AG09319 (cell line): ENCODE measurements around the gene MYO5B.

Experiments
- DNase-seq: peaks from one replicate; pipeline ENCODE4 v3.0.0-alpha.2; 2010; ENCODE audit warnings: low read depth; ENCODE audit errors: extremely low read depth
- TF ChIP-seq, protein P1 (sequence below): IDR thresholded peaks from 2 replicates; pipeline ENCODE4 v1.5.1; 2011; ENCODE audit warnings: low read depth, mild to moderate bottlenecking, inconsistent platforms, low read length, moderate library complexity

Gene MYO5B

GRCh38 chr18:50069422-50069821 lies 125.5 kb downstream of the MYO5B start:
- no peak for DNase-seq
- TF ChIP-seq, protein P1, sequence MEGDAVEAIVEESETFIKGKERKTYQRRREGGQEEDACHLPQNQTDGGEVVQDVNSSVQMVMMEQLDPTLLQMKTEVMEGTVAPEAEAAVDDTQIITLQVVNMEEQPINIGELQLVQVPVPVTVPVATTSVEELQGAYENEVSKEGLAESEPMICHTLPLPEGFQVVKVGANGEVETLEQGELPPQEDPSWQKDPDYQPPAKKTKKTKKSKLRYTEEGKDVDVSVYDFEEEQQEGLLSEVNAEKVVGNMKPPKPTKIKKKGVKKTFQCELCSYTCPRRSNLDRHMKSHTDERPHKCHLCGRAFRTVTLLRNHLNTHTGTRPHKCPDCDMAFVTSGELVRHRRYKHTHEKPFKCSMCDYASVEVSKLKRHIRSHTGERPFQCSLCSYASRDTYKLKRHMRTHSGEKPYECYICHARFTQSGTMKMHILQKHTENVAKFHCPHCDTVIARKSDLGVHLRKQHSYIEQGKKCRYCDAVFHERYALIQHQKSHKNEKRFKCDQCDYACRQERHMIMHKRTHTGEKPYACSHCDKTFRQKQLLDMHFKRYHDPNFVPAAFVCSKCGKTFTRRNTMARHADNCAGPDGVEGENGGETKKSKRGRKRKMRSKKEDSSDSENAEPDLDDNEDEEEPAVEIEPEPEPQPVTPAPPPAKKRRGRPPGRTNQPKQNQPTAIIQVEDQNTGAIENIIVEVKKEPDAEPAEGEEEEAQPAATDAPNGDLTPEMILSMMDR: no peak

GRCh38 chr18:50065527-50065926 lies 129.4 kb downstream of the MYO5B start:
- no peak for DNase-seq
- TF ChIP-seq, protein P1: no peak

- no peak for DNase-seq
These were observed 129.9 kb downstream of the MYO5B start for GRCh38 chr18:50065039-50065438.

DNA sequence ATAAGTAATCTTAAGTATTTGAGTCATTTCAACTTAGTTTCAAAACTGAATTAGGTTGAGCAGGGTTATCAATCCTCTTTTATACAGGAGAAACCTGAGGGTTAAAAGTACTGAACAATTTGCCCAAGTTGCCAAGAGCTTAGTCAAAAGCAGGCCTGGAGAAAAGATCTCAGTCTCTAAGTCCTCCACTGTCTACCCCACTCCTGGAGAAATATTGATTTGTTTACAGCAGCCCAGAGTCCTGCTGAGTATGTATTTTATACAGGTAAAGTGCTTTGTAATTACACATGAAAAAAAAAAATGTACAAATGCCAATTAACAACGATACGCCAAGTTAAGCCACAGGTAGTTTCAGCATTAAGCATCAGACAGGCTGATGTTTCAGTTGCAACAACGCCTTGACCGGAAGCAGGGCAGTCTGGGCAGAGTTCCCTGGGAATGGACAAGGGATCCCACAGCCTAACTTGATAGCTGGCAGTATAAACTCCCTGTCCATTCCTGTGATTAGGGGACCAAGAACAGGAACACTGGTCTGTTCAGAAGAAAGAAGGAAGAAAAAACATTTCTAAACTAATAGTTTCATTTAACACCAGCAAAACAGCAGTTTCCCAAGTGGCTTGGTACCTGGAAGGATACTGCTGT lies 132.9 kb downstream of the MYO5B start:
- DNase-seq: no peak
- TF ChIP-seq, protein P1: no peak

More at GRCh38 chr18:50065039-50065438, 129.9 kb downstream of the MYO5B start:
- TF ChIP-seq, protein P1: no peak

GRCh38 chr18:50060822-50061221 lies 134.1 kb downstream of the MYO5B start:
- no peak for DNase-seq
- TF ChIP-seq, protein P1: no peak

DNA sequence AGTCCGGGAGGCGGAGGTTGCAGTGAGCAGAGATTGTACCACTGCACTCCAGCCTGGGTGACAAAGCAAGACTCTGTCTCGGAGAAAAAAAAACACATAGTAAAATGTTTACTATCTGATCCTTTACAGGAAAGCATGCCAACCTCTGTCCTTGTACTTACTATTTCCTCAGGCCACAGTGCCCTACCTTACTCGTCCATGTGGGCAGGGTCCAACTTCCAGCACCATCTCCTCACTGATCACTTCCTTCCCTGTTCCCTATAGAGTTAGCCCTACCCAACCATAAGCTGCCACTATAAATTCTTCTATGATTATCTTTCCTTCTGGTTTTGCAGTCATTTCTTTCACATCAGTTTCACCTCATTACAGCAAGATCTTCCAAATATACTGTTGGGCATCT lies 136.2 kb downstream of the MYO5B start:
- TF ChIP-seq, protein P1: no peak
- no peak for DNase-seq

- no peak for DNase-seq
- TF ChIP-seq, protein P1: no peak
These were observed 137.9 kb downstream of the MYO5B start for GRCh38 chr18:50057009-50057408.
